Right atrium auricular region (tissue), 2 donors: ENCODE results near the gene SLC34A1. TPM values are rescaled to one million over a fixed set of nuclear protein-coding genes. Genes with fewer than 3 reads are reported as not detected.

Experiments used
- DNase-seq: peaks from one replicate; pipeline ENCODE4 v3.0.0-alpha.2; 2019; ENCODE audit warnings: low spot score
- H3K27ac ChIP-seq, 2 donors: fragments of 200-600 bp; sonication (generic); 1 replicate in 1 of 2; 2 replicates in 1 of 2; pipeline ENCODE4 v1.5.1; 2016 to 2019
- H3K27me3 ChIP-seq, 2 donors: fragments of 200-600 bp; sonication (generic); one replicate each; pipeline versions ENCODE4 v1.5.1 to v1.6.0; 2017 to 2019
- H3K36me3 ChIP-seq: fragments of 200-600 bp; sonication (generic); one replicate; pipeline ENCODE4 v1.5.1; 2016
- H3K4me1 ChIP-seq, 2 donors: fragments of 200-600 bp; sonication (generic); one replicate each; pipeline versions ENCODE4 v1.5.1 to v1.6.0; 2017 to 2019
- H3K4me3 ChIP-seq, 2 donors: fragments of 200-600 bp; sonication (generic); 1 replicate in 1 of 2; 2 replicates in 1 of 2; pipeline ENCODE4 v1.5.1; 2017 to 2019; ENCODE audit warnings: mild to moderate bottlenecking in 1 of 2, moderate library complexity in 1 of 2
- H3K9me3 ChIP-seq, 2 donors: fragments of 200-600 bp; sonication (generic); one replicate each; pipeline ENCODE4 v1.5.1; 2019
- CTCF ChIP-seq, 2 donors: fragments of 200-600 bp; sonication (generic); IDR thresholded peaks; one replicate each; pipeline ENCODE4 v1.5.1; 2019; ENCODE audit warnings: antibody characterized with exemption in 2 of 2
- total RNA-seq, 2 donors: library from RNA; depleted of rRNA; stranded (reverse); fragments of >200 nt; gene quantifications; one replicate each; pipeline ENCODE4 v1.1.0, GENCODE V29; 2016

The SLC34A1 gene
- total RNA-seq, 2 donors from 2014 or later, result not detected

DNA sequence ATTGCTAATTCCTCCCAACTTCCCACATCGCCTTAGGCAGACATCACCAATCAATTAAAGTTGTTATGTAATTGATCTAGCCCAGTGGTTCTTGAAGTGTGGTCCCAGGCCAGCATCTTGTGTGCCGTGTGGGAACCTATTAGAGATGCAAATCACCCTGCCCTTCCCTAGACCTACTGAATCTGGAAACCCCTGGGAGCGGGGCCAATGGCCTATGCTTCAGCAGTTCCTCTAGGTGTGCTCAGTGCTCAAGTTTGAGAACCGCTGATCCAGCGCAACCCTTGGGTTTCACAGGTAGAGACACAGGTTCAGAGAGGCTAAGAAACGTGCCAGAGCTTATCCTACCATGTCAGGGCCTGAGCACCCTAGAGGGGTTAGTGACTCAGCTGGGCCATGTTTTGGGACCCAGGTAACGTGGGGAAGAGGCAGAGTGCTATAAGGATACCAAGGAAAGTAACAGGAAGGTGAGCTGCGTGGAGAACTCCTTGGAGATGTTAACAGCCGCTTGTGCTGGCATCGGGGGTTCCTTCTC is 4.4 kb downstream of the SLC34A1 start:
- Histone ChIP-seq H3K27me3 (peaks cover 0 to 4% of the 10 kb centered on the region in 2 donors), H3K4me3 (no peak overlapping the region), H3K9me3 (no peaks in the 10 kb centered on the region), H3K4me1 (no peaks in the 10 kb centered on the region), H3K36me3 (no peaks in the 10 kb centered on the region), H3K27ac (no peak overlapping the region)
- DNase-seq, result no peak
- TF ChIP-seq CTCF (IDR thresholded peaks at IDR 0.05), result no peak

DNA sequence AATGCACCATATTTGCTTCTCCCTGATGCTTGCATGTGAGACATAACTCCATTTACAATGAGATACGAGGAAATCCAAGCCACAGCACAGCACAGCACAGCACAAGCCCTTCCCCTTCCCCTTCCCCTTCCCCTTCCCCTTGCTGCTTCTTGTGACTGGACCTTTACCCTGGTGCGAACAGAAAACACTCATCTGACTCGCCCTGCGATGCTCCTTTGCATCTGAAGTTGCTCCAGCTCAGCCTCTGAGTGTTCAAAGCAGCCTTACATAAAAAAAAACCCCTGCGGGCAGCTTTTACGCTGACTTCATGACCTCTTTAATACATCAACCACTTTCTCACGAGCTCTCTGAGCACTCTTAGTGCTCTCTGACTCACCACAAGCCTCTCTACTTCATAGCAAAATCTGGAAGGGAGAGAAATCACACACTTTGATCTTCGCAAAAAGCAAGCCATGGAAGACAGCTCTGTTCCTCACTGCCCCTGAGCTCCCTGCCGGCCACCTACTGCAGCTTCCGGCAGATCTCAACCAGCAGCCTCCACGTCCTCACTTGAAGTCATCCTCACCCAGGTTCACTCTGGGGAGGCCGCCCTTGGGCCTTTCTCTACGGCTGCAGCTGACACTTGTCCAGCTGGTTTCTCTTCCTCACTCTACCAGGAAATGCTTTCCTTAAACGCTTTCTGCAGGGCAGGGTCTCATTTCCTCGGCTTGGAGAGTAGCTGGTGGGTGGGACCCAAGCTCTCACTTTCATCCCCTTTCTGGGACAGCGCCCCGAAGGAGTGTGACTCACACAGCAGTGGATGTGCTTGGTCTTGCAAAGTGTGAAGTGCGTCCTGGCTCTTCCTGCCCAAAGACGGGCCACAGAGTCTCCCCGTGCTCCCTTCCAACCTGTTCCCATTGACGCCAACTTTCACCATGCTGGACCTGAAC is 5.3 kb downstream of the SLC34A1 start:
- Histone ChIP-seq H3K9me3 (no peaks in the 10 kb centered on the region), H3K27me3 (peaks cover 0 to 4% of the 10 kb centered on the region in 2 donors), H3K4me1 (no peaks in the 10 kb centered on the region), H3K4me3 (no peak overlapping the region), H3K27ac (no peak overlapping the region), H3K36me3 (no peaks in the 10 kb centered on the region)
- TF ChIP-seq CTCF (IDR thresholded peaks at IDR 0.05), result no peak
- peak; percentile 66 for DNase-seq

GRCh38 chr5:177390363-177391300 is 6.4 kb downstream of the SLC34A1 start:
- no peaks in the 10 kb centered on the region for H3K36me3 ChIP-seq
- H3K27ac ChIP-seq, result no peak overlapping the region
- no peaks in the 10 kb centered on the region for H3K4me1 ChIP-seq
- peaks cover 0 to 4% of the 10 kb centered on the region in 2 donors for H3K27me3 ChIP-seq
- peak; percentile 86 for DNase-seq
- peak; percentile 98 to 99 for TF ChIP-seq CTCF (IDR thresholded peaks at IDR 0.05)
- no peak overlapping the region for H3K4me3 ChIP-seq
- H3K9me3 ChIP-seq, result no peaks in the 10 kb centered on the region

DNA sequence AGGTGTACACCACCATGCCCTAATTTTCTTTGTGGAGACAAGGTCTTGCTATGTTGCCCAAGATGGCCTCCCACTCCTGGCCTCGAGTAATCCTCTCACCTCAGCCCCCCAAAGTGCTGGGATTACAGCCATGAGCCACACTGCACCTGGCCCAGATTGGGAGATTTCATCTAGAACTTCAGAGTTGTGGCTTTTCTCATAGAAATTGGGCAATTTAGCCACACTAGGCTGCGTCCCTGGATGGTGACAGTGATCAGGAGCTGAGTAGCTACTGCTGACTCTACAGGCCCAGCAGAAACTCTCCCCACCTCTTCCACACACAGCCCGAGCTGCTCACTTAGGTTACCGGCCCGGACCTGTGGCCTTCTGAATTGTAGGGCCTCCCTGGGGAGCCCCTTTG is 8.5 kb downstream of the SLC34A1 start:
- no peak for TF ChIP-seq CTCF (IDR thresholded peaks at IDR 0.05)
- Histone ChIP-seq H3K4me3 (no peak overlapping the region), H3K4me1 (no peaks in the 10 kb centered on the region), H3K9me3 (no peaks in the 10 kb centered on the region), H3K36me3 (no peaks in the 10 kb centered on the region), H3K27me3 (peaks cover 0 to 4% of the 10 kb centered on the region in 2 donors), H3K27ac (no peak overlapping the region)
- DNase-seq, result no peak

DNA sequence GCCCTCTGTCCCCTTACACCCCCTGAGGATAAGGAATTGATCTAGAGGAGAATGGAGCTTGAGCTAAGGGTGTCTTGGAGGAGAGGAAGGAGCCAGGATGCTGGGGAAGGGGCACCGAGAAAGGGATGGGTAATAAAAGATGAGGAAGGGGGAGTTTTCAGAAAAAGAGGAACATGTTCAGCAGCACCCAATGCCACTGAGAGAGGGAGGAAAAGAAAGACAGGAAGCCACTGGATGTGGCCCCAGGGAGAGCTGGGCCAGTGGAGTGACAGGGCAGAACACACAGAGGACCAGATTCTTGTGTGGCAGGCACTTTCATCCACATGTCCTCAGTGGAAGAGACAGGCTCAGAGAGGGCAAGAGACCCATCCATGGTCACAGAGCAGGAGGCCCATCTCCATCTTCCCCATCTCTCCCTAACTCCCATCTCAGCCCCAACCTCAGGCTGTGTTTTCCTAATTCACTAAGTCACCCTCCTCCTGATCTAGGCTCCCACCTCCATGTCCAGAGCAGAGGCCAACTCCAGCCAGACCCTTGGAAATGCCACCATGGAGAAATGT is 9.1 kb downstream of the SLC34A1 start:
- H3K4me1 ChIP-seq, result no peaks in the 10 kb centered on the region
- no peaks in the 10 kb centered on the region for H3K36me3 ChIP-seq
- peaks cover 0 to 4% of the 10 kb centered on the region in 2 donors for H3K27me3 ChIP-seq
- no peaks in the 10 kb centered on the region for H3K9me3 ChIP-seq
- DNase-seq, result no peak
- no peak for TF ChIP-seq CTCF (IDR thresholded peaks at IDR 0.05)
- no peak overlapping the region for H3K4me3 ChIP-seq
- H3K27ac ChIP-seq, result no peak overlapping the region
